Natural killer cell (primary cell): ENCODE data around the gene FLNA. TPM values are rescaled to one million over a fixed set of nuclear protein-coding genes. Genes with fewer than 3 reads are reported as not detected.
"Not testable (repeated sequence)": the region's sequence is repeated elsewhere in the genome, so short reads cannot be mapped to it uniquely, and the experiment has no call there.

ENCODE experiments used
- ATAC-seq, 3 donors: fragments of 150-1000 bp in 2 of 3; fragments of 200-7000 bp in 1 of 3; cut with Tn5 transposase; 1 replicate in 1 of 3; 2 replicates in 2 of 3; pipeline ENCODE4 v1.10.0; 2021; ENCODE audit warnings: mild to moderate bottlenecking in 2 of 3, moderate library complexity in 2 of 3
- DNase-seq, 2 donors: peaks; one replicate each; pipeline versions ENCODE4 v3.0.0 to v3.0.0-alpha.2; 2013 to 2021; ENCODE audit warnings: mixed read lengths in 1 of 2
- H3K27ac ChIP-seq: one replicate; pipeline ENCODE4 v1.5.1; 2013; ENCODE audit warnings: mild to moderate bottlenecking, low read length
- H3K27me3 ChIP-seq: one replicate; pipeline ENCODE4 v1.6.1; 2013; ENCODE audit warnings: low read length; ENCODE audit not compliant: control insufficient read depth, insufficient read depth
- H3K36me3 ChIP-seq: one replicate; pipeline ENCODE4 v1.6.1; 2013; ENCODE audit warnings: low read length; ENCODE audit not compliant: control insufficient read depth, insufficient read depth
- H3K4me1 ChIP-seq: one replicate; pipeline ENCODE4 v1.6.1; 2013; ENCODE audit warnings: low read length; ENCODE audit not compliant: control insufficient read depth, insufficient read depth
- H3K4me3 ChIP-seq: one replicate; pipeline ENCODE4 v1.5.1; 2013; ENCODE audit warnings: low read length
- H3K9me3 ChIP-seq: one replicate; pipeline ENCODE4 v1.6.1; 2013; ENCODE audit warnings: low read length; ENCODE audit not compliant: control insufficient read depth, insufficient read depth
- H3K27ac Mint-ChIP-seq, 2 donors: one replicate each; pipeline ENCODE4 v1.8.0; 2022; ENCODE audit warnings: mild to moderate bottlenecking in 2 of 2, mixed read lengths in 2 of 2, moderate library complexity in 1 of 2
- H3K27me3 Mint-ChIP-seq, 2 donors: one replicate each; pipeline ENCODE4 v1.8.0; 2022; ENCODE audit warnings: low read depth in 2 of 2, mixed read lengths in 2 of 2
- H3K36me3 Mint-ChIP-seq: one replicate; pipeline ENCODE4 v1.8.0; 2022; ENCODE audit warnings: mixed read lengths
- H3K4me1 Mint-ChIP-seq, 2 donors: one replicate each; pipeline ENCODE4 v1.8.0; 2022; ENCODE audit warnings: mixed read lengths in 2 of 2
- H3K4me3 Mint-ChIP-seq: one replicate; pipeline ENCODE4 v1.8.0; 2022; ENCODE audit warnings: mild to moderate bottlenecking, moderate library complexity, mixed read lengths
- H3K9me3 Mint-ChIP-seq, 2 donors: one replicate each; pipeline ENCODE4 v1.8.0; 2022; ENCODE audit warnings: mixed read lengths in 2 of 2
- CTCF ChIP-seq: fragments of 200-600 bp; IDR thresholded peaks from one replicate; pipeline ENCODE4 v1.8.0; 2022; ENCODE audit warnings: antibody characterized with exemption
- WGBS: methylation state at CpG from one replicate; pipeline ENCODE4 v1.1.7; 2013; ENCODE audit warnings: missing lambda C conversion rate; ENCODE audit not compliant: insufficient coverage; 5-methylcytosine and 5-hydroxymethylcytosine counted together
- intact Hi-C: fragments of 100-400 bp; cut with micrococcal nuclease; formaldehyde crosslinking; loops from one replicate; pipeline ENCODE4 v1.14.2; 2022
- total RNA-seq, 4 donors: library from RNA; stranded (reverse); fragments of 120-200 nt in 1 of 4; gene quantifications; one replicate each; pipeline versions ENCODE4 v1.2.3 to v1.2.4, GENCODE V29; 2013 to 2022

FLNA gene
- total RNA-seq, 3 donors from 2014 or later (not counting 1 experiment from before 2014, with no cell fraction given), result 2,872 to 3,483 (median 2,927) TPM

- no peaks in the 10 kb centered on the region for H3K9me3 ChIP-seq
- 89% methylated on average over 9 of the region's 10 CpGs for WGBS
- Mint-ChIP-seq H3K36me3 (no peaks in the 10 kb centered on the region), H3K27ac (peak overlapping the region in 1 of 2 donors; percentile 78), H3K9me3 (peaks cover 0 to 2% of the 10 kb centered on the region in 2 donors), H3K27me3 (no peaks in the 10 kb centered on the region), H3K4me3 (no peak overlapping the region), H3K4me1 (peaks cover 23 to 33% of the 10 kb centered on the region in 2 donors)
- no peaks in the 10 kb centered on the region for H3K36me3 ChIP-seq
- no peak overlapping the region for H3K27ac ChIP-seq
- H3K4me3 ChIP-seq, result no peak overlapping the region
- no peak for TF ChIP-seq CTCF
- no peak for DNase-seq
- peaks cover 41% of the 10 kb centered on the region for H3K4me1 ChIP-seq
- H3K27me3 ChIP-seq, result no peaks in the 10 kb centered on the region
- intact Hi-C loops, result no loop called here
- ATAC-seq, result no peak
Measured at GRCh38 chrX:154304846-154305245, 69.6 kb downstream of the FLNA start.

GRCh38 chrX:154303476-154303875 is 71.0 kb downstream of the FLNA start:
- no peaks in the 10 kb centered on the region for H3K36me3 ChIP-seq
- H3K36me3 Mint-ChIP-seq, result no peaks in the 10 kb centered on the region
- peaks cover 0 to 2% of the 10 kb centered on the region in 2 donors for H3K9me3 Mint-ChIP-seq
- no peak for TF ChIP-seq CTCF
- no peaks in the 10 kb centered on the region for H3K27me3 ChIP-seq
- WGBS, result 93% methylated on average over 8 of the region's 8 CpGs
- DNase-seq (no peak), ATAC-seq (no peak)
- no peak overlapping the region for H3K27ac ChIP-seq
- peaks cover 30% of the 10 kb centered on the region for H3K4me1 ChIP-seq
- peaks cover 19 to 26% of the 10 kb centered on the region in 2 donors for H3K4me1 Mint-ChIP-seq
- H3K27ac Mint-ChIP-seq, result no peak overlapping the region
- intact Hi-C loops, result no loop called here
- H3K9me3 ChIP-seq, result no peaks in the 10 kb centered on the region
- no peak overlapping the region for H3K4me3 ChIP-seq
- H3K27me3 Mint-ChIP-seq, result no peaks in the 10 kb centered on the region
- H3K4me3 Mint-ChIP-seq, result no peak overlapping the region

GRCh38 chrX:154302998-154303397 is 71.4 kb downstream of the FLNA start:
- WGBS, result 100% methylated on average over 4 of the region's 7 CpGs
- H3K27ac Mint-ChIP-seq, H3K27ac ChIP-seq, H3K4me3 ChIP-seq, H3K27me3 Mint-ChIP-seq, H3K9me3 Mint-ChIP-seq, ATAC-seq, H3K36me3 ChIP-seq, H3K9me3 ChIP-seq, DNase-seq, intact Hi-C loops, H3K4me3 Mint-ChIP-seq, H3K27me3 ChIP-seq, H3K36me3 Mint-ChIP-seq: not testable (repeated sequence)
- H3K4me1 Mint-ChIP-seq, result peaks cover 14 to 21% of the 10 kb centered on the region in 2 donors
- H3K4me1 ChIP-seq, result peaks cover 29% of the 10 kb centered on the region

GRCh38 chrX:154300816-154301215 is 73.6 kb downstream of the FLNA start:
- ATAC-seq (no peak), DNase-seq (no peak)
- no peak for TF ChIP-seq CTCF
- 96% methylated on average over 7 of the region's 8 CpGs for WGBS
- H3K4me1 ChIP-seq, result peaks cover 12% of the 10 kb centered on the region
- no peaks in the 10 kb centered on the region for H3K36me3 ChIP-seq
- no peak overlapping the region for H3K4me3 ChIP-seq
- Mint-ChIP-seq H3K9me3 (no peaks in the 10 kb centered on the region), H3K27ac (no peak overlapping the region), H3K36me3 (no peaks in the 10 kb centered on the region), H3K4me3 (no peak overlapping the region), H3K4me1 (peaks cover 5 to 10% of the 10 kb centered on the region in 2 donors), H3K27me3 (no peaks in the 10 kb centered on the region)
- intact Hi-C loops, result no loop called here
- no peaks in the 10 kb centered on the region for H3K27me3 ChIP-seq
- no peaks in the 10 kb centered on the region for H3K9me3 ChIP-seq
- H3K27ac ChIP-seq, result no peak overlapping the region

Other genes with a start within 250 kb of the FLNA start
- gene OPN1LW, start 230.4 kb downstream of the FLNA start, total RNA-seq, result not detected
- not detected for gene OPN1MW, start 192.0 kb downstream of the FLNA start, total RNA-seq
- gene OPN1MW2, start 154.9 kb downstream of the FLNA start, total RNA-seq, result not detected
- gene OPN1MW3, start 117.1 kb downstream of the FLNA start, total RNA-seq, result not detected
- under 1 TPM in 1 of 3 donors, not detected in 2; 0.61 TPM for gene TEX28, start 79.5 kb downstream of the FLNA start, total RNA-seq
- gene TKTL1, start 78.8 kb downstream of the FLNA start, total RNA-seq, result 10 to 100 TPM; 17.1 to 42.8 (median 28.8) TPM
- 100 to 1,000 TPM; 141 to 175 (median 152) TPM for gene EMD, start 4.7 kb upstream of the FLNA start, total RNA-seq
- gene RPL10, start 23.7 kb upstream of the FLNA start, total RNA-seq, result 1,000 to 10,000 TPM; 2,249 to 2,456 (median 2,324) TPM
- 10 to 100 TPM; 16.7 to 19.6 (median 16.8) TPM for gene DNASE1L1, start 34.6 kb upstream of the FLNA start, total RNA-seq
- 10 to 100 TPM; 67.3 to 87.2 (median 67.7) TPM for gene TAFAZZIN, start 36.9 kb upstream of the FLNA start, total RNA-seq
- gene ATP6AP1, start 54.0 kb upstream of the FLNA start, total RNA-seq, result 10 to 100 TPM; 62.4 to 71.7 (median 65.9) TPM
- 100 to 1,000 TPM; 138 to 174 (median 140) TPM for gene GDI1, start 62.5 kb upstream of the FLNA start, total RNA-seq
- 10 to 100 TPM; 48.9 to 63.2 (median 54.1) TPM for gene FAM50A, start 69.5 kb upstream of the FLNA start, total RNA-seq
- gene PLXNA3, start 83.6 kb upstream of the FLNA start, total RNA-seq, result 10 to 100 TPM; 20.8 to 34.3 (median 32.2) TPM
- gene LAGE3, start 104.6 kb upstream of the FLNA start, total RNA-seq, result 10 to 100 TPM; 10.8 to 12.5 (median 10.9) TPM
- gene UBL4A, start 112.0 kb upstream of the FLNA start, total RNA-seq, result 10 to 100 TPM; 11.7 to 22.4 (median 17.6) TPM
- 10 to 100 TPM; 26.5 to 42.1 (median 31.8) TPM for gene SLC10A3, start 116.0 kb upstream of the FLNA start, total RNA-seq
- 10 to 100 TPM; 31.1 to 38.0 (median 37.3) TPM for gene FAM3A, start 141.6 kb upstream of the FLNA start, total RNA-seq
- gene G6PD, start 172.2 kb upstream of the FLNA start, total RNA-seq, result 100 to 1,000 TPM; 184 to 220 (median 197) TPM
- 10 to 100 TPM; 64.8 to 84.6 (median 84.1) TPM for gene IKBKG, start 173.0 kb upstream of the FLNA start, total RNA-seq
- not detected for gene CTAG1A, start 210.5 kb upstream of the FLNA start, total RNA-seq
- not detected for gene CTAG1B, start 244.6 kb upstream of the FLNA start, total RNA-seq